GM12878 (cell line): ENCODE results near the gene XPO1. TPM values are rescaled to one million over a fixed set of nuclear protein-coding genes. Genes with fewer than 3 reads are reported as not detected.
A peak's percentile ranks its signal among the peaks of the same experiment; 100 is the strongest.

Source experiments
- ATF3 ChIP-seq: IDR thresholded peaks from 2 replicates; pipeline ENCODE4 v1.6.1; 2011; ENCODE audit warnings: low read depth, mild to moderate bottlenecking, low read length, moderate library complexity, borderline replicate concordance; ENCODE audit errors: extremely low read depth
- CBX5 ChIP-seq: sonication (generic); IDR thresholded peaks from 2 replicates; pipeline ENCODE4 v1.6.1; 2016; ENCODE audit warnings: low read depth, moderate library complexity, mild to moderate bottlenecking, inconsistent platforms
- CHD1 ChIP-seq: IDR thresholded peaks from 2 replicates; pipeline ENCODE4 v1.6.1; 2012; ENCODE audit warnings: low read depth, low read length, improper control_type of control experiment
- CREM ChIP-seq: IDR thresholded peaks from 2 replicates; pipeline ENCODE4 v1.6.1; 2014; ENCODE audit warnings: antibody characterized with exemption, low read depth
- ESRRA ChIP-seq: IDR thresholded peaks from 2 replicates; pipeline ENCODE4 v1.6.1; 2012; ENCODE audit warnings: mild to moderate bottlenecking, low read length, improper control_type of control experiment
- HDAC6 ChIP-seq: fragments of 200-600 bp; sonication (generic); IDR thresholded peaks from one replicate; pipeline ENCODE4 v1.8.0; 2017; ENCODE audit warnings: antibody characterized with exemption; ENCODE audit not compliant: unreplicated experiment
- IKZF1 ChIP-seq: fragments of 450-650 bp; conservative IDR thresholded peaks from 2 replicates; pipeline ENCODE4 v1.6.1; 2017; ENCODE audit warnings: antibody characterized with exemption, mild to moderate bottlenecking
- KAT2A ChIP-seq: conservative IDR thresholded peaks from 2 replicates; pipeline ENCODE4 v1.6.1; 2011; ENCODE audit warnings: low read depth, low read length; ENCODE audit not compliant: control insufficient read depth
- MTA3 ChIP-seq: IDR thresholded peaks from 2 replicates; pipeline ENCODE4 v1.6.1; 2012; ENCODE audit warnings: low read length, inconsistent platforms, borderline replicate concordance
- NFYA ChIP-seq: IDR thresholded peaks from 2 replicates; pipeline ENCODE4 v1.6.1; 2011; ENCODE audit warnings: low read depth, mild to moderate bottlenecking, low read length, improper control_type of control experiment, borderline replicate concordance
- NR2F1 ChIP-seq: fragments of 450-650 bp; conservative IDR thresholded peaks from 2 replicates; pipeline ENCODE4 v1.6.1; 2017; ENCODE audit warnings: mild to moderate bottlenecking
- PAX8 ChIP-seq: fragments of 450-650 bp; IDR thresholded peaks from 2 replicates; pipeline ENCODE4 v1.6.1; 2017; ENCODE audit warnings: mild to moderate bottlenecking, moderate library complexity
- POLR2A ChIP-seq: IDR thresholded peaks from 2 replicates; pipeline ENCODE4 v1.6.1; 2011; ENCODE audit warnings: low read depth, mild to moderate bottlenecking, low read length
- RCOR1 ChIP-seq: conservative IDR thresholded peaks from 2 replicates; pipeline ENCODE4 v1.6.1; 2012; ENCODE audit warnings: low read depth, low read length, improper control_type of control experiment
- WRNIP1 ChIP-seq: IDR thresholded peaks from 2 replicates; pipeline ENCODE4 v1.6.1; 2011; ENCODE audit warnings: low read depth, low read length, improper control_type of control experiment, borderline replicate concordance
- ZBED1 ChIP-seq: IDR thresholded peaks from 2 replicates; pipeline ENCODE4 v1.6.1; 2016; ENCODE audit warnings: borderline replicate concordance
- ZNF592 ChIP-seq: fragments of 450-650 bp; IDR thresholded peaks from 2 replicates; pipeline ENCODE4 v1.6.1; 2017; ENCODE audit warnings: mild to moderate bottlenecking, moderate library complexity
- polyA plus RNA-seq, 11 experiments: library from polyadenylated mRNA; depleted of rRNA in 4 of 11; unstranded in 6 of 11; stranded (reverse) in 5 of 11; fragments of >200 nt; fragmentation: Nextera tagmentation in 4 of 11; fragmentation: Illumina TruSeq in 1 of 11; extraction: Ambion mirVana in 4 of 11; extraction: Trizol in 1 of 11; gene quantifications; 1 replicate in 1 of 11; 2 replicates in 10 of 11; pipeline versions ENCODE4 v1.2.1 to v1.2.3, GENCODE V29; 2011 to 2016; ENCODE audit warnings: inconsistent platforms in 2 of 11, missing spikeins in 2 of 11, low read depth in 1 of 11
- total RNA-seq, 4 experiments: library from RNA; depleted of rRNA in 3 of 4; stranded (reverse); fragments of >200 nt in 3 of 4; fragmentation: Illumina TruSeq in 1 of 4; extraction: Trizol in 1 of 4; gene quantifications; 2 replicates each; pipeline versions ENCODE4 v1.2.1 to v1.2.3, GENCODE V29; 2013 to 2021
- TF ChIP-seq, protein P1 (sequence below): fragments of 150-350 bp; IDR thresholded peaks from 2 replicates; pipeline ENCODE4 v1.6.1; 2014; ENCODE audit warnings: mild to moderate bottlenecking, low read depth, low read length
- TF ChIP-seq, protein P2 (sequence below): IDR thresholded peaks from 2 replicates; pipeline ENCODE4 v1.6.1; 2012; ENCODE audit warnings: low read depth, low read length, improper control_type of control experiment
- TF ChIP-seq, protein P3 (sequence below): fragments of 450-650 bp; IDR thresholded peaks from 2 replicates; pipeline ENCODE4 v1.6.1; 2018; ENCODE audit warnings: mild to moderate bottlenecking, low read depth, moderate library complexity; ENCODE audit not compliant: partially characterized antibody

Gene XPO1
- total and polyA plus RNA-seq, 10 of the 15 experiments (the other 5 are each of a cell fraction or from before 2014, with no cell fraction given) = 57.3 to 216 (median 153) TPM

DNA sequence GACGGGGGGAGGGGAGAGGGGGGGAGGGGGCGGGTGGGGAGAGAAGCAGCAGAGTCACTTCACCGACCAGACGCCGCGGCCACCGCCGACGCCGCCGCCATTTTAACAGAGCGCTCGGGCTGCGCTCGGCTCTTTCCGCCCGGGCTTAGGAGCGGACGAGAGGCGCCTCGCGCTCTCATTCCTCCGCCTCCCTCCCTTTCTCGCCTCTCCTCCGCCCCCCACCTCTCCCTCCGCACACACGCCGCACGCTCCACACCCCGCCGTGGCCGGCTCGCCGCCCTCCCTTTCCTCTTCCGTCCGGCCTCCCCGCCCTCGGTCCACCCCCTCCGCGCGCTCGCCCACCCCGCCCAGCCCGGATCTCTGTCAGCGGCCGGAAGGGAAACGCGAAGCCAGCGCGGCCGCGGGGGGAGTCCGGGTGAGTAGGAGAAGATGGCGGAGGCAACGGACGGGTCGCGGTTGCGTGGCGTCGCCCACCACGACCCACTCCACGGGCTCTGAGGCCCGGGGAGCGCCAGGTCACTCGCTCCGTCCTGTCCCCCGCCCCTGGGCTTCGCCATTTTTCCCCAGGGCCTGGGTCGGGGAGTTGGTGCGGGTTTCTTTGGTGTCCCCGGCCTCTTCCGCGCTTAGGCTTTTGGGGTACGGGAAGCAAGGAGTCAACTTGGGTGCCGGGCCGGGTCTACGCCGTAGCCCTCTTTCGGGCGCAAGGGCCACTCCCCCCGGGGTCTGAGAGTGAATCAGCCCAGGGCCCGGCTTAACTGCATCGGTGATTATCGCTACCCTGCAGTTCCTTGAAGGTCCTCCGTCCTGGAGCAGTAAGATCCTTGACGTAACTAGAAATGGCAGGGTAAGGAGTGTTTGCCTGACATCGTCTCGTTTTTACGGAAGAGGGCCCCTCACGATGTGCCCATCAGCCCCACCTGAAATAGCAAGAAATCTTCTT, 66.9 kb downstream of the XPO1 start, which contains the start of gene USP34 (continued):
- peak; percentile 80; the same call in 1 of the 2 replicates for TF ChIP-seq CHD1
- TF ChIP-seq, protein P1, sequence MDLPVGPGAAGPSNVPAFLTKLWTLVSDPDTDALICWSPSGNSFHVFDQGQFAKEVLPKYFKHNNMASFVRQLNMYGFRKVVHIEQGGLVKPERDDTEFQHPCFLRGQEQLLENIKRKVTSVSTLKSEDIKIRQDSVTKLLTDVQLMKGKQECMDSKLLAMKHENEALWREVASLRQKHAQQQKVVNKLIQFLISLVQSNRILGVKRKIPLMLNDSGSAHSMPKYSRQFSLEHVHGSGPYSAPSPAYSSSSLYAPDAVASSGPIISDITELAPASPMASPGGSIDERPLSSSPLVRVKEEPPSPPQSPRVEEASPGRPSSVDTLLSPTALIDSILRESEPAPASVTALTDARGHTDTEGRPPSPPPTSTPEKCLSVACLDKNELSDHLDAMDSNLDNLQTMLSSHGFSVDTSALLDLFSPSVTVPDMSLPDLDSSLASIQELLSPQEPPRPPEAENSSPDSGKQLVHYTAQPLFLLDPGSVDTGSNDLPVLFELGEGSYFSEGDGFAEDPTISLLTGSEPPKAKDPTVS = no peak
- TF ChIP-seq POLR2A = peak; percentile 96
- TF ChIP-seq, protein P2, sequence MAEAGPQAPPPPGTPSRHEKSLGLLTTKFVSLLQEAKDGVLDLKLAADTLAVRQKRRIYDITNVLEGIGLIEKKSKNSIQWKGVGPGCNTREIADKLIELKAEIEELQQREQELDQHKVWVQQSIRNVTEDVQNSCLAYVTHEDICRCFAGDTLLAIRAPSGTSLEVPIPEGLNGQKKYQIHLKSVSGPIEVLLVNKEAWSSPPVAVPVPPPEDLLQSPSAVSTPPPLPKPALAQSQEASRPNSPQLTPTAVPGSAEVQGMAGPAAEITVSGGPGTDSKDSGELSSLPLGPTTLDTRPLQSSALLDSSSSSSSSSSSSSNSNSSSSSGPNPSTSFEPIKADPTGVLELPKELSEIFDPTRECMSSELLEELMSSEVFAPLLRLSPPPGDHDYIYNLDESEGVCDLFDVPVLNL = no peak
- TF ChIP-seq ESRRA = no peak
- no peak for TF ChIP-seq WRNIP1
- TF ChIP-seq HDAC6 = peak; percentile 28
- TF ChIP-seq ZNF592 = no peak
- TF ChIP-seq MTA3 = 0 out of 2 replicates have a peak, but pooled peaks have one; percentile 45
- no peak for TF ChIP-seq ZBED1
- TF ChIP-seq CREM = peak; percentile 9; the same call in 1 of the 2 replicates
- no peak for TF ChIP-seq RCOR1
- TF ChIP-seq PAX8 = no peak
- no peak for TF ChIP-seq NFYA
- TF ChIP-seq CBX5 = no peak
- TF ChIP-seq IKZF1 = peak; percentile 74
- no peak for TF ChIP-seq ATF3
- peak; percentile 29; the same call in 1 of the 2 replicates for TF ChIP-seq NR2F1
- no peak for TF ChIP-seq KAT2A
- TF ChIP-seq, protein P3, sequence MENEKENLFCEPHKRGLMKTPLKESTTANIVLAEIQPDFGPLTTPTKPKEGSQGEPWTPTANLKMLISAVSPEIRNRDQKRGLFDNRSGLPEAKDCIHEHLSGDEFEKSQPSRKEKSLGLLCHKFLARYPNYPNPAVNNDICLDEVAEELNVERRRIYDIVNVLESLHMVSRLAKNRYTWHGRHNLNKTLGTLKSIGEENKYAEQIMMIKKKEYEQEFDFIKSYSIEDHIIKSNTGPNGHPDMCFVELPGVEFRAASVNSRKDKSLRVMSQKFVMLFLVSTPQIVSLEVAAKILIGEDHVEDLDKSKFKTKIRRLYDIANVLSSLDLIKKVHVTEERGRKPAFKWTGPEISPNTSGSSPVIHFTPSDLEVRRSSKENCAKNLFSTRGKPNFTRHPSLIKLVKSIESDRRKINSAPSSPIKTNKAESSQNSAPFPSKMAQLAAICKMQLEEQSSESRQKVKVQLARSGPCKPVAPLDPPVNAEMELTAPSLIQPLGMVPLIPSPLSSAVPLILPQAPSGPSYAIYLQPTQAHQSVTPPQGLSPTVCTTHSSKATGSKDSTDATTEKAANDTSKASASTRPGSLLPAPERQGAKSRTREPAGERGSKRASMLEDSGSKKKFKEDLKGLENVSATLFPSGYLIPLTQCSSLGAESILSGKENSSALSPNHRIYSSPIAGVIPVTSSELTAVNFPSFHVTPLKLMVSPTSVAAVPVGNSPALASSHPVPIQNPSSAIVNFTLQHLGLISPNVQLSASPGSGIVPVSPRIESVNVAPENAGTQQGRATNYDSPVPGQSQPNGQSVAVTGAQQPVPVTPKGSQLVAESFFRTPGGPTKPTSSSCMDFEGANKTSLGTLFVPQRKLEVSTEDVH = no peak
